Measurements from ENCODE around the gene ZNF883. TPM values are rescaled to one million over a fixed set of nuclear protein-coding genes. Genes with fewer than 3 reads are reported as not detected.

Gene ZNF883
- total RNA-seq, 6 donors from 2014 or later, result 0.26 to 1.2 (median 0.69) TPM; not detected in 1

DNA sequence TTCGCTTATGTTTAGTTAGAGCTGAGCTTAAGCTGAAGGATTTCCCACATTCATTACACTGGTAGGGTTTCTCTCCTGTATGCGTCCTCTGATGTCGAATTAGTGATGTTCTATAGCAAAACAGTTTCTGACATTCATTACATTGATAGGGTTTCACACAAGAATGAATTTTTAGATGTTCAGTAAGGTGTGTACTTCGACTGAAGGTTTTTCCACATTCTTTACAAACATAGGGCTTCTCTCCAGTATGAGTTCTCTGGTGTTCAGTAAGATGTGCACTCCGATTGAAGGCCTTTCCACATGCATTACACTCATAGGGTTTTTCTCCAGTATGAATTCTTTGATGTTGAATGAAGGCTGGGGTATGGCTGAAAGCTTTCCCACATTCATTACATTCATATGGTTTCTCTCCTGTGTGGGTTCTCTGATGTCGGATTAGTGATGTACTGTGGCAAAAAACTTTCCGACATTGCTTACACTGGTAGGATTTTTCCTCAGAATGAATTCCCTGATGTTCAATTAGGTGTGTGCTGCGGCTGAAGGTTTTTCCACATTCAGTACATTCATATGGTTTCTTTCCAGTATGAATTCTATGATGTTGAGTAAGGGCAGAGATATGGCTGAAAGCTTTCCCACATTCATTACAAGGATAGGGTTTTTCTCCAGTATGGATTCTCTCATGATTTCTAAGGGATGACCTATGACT, 14.6 kb downstream of the ZNF883 start:
- H3K4me3 ChIP-seq, result no peak overlapping the region
- 92 to 97% methylated on average over 8 of the region's 8 CpGs for WGBS, 2 donors
- peaks cover 34 to 78% (median 70%) of the 10 kb centered on the region in 4 donors for H3K9me3 ChIP-seq

DNA sequence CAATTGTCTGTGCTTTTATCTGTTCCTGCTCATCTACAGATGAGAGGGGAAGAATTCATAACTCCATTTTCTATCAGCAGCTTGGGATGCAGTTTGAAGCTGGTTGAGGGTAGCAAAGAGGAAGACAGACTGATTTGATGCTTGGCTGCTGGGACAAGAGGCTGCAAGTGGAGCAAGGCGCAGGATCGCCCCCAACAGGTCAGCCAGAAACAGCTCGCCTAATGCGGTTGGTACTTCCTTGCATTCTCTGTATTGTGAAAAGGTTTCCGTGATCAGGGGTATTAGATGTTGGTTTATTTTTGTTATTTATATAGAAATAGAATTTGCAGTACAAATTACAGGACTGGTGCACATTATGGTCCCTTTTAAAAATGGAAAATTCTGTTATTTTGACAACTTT, 40.6 kb downstream of the ZNF883 start:
- ATAC-seq (ENCODE audit: low FRiP score in 2 of 2) (no peak), DNase-seq (no peak)
- Histone ChIP-seq H3K9me3 (peaks cover 0 to 10% (median 5%) of the 10 kb centered on the region in 4 donors), H3K4me1 (no peaks in the 10 kb centered on the region), H3K36me3 (no peaks in the 10 kb centered on the region), H3K4me3 (no peak overlapping the region), H3K27ac (no peak overlapping the region), H3K27me3 (no peaks in the 10 kb centered on the region)
- TF ChIP-seq, protein P1, sequence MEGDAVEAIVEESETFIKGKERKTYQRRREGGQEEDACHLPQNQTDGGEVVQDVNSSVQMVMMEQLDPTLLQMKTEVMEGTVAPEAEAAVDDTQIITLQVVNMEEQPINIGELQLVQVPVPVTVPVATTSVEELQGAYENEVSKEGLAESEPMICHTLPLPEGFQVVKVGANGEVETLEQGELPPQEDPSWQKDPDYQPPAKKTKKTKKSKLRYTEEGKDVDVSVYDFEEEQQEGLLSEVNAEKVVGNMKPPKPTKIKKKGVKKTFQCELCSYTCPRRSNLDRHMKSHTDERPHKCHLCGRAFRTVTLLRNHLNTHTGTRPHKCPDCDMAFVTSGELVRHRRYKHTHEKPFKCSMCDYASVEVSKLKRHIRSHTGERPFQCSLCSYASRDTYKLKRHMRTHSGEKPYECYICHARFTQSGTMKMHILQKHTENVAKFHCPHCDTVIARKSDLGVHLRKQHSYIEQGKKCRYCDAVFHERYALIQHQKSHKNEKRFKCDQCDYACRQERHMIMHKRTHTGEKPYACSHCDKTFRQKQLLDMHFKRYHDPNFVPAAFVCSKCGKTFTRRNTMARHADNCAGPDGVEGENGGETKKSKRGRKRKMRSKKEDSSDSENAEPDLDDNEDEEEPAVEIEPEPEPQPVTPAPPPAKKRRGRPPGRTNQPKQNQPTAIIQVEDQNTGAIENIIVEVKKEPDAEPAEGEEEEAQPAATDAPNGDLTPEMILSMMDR (IDR thresholded peaks at IDR 0.05), result no peak
- TF ChIP-seq POLR2A (IDR thresholded peaks at IDR 0.05) (no peak), POLR2AphosphoS5 (IDR thresholded peaks at IDR 0.05) (no peak), EP300 (IDR thresholded peaks at IDR 0.05) (no peak)
- WGBS, 2 donors, result 38 to 40% methylated on average over 5 of the region's 5 CpGs

More for the DNA sequence above, 14.6 kb downstream of the ZNF883 start:
- no peak for DNase-seq
- ATAC-seq (ENCODE audit: low FRiP score in 2 of 2), result no peak
- Histone ChIP-seq H3K36me3 (no peaks in the 10 kb centered on the region), H3K27ac (no peak overlapping the region), H3K27me3 (no peaks in the 10 kb centered on the region), H3K4me1 (no peaks in the 10 kb centered on the region)
- TF ChIP-seq EP300 (IDR thresholded peaks at IDR 0.05) (no peak), POLR2AphosphoS5 (IDR thresholded peaks at IDR 0.05) (no peak), POLR2A (IDR thresholded peaks at IDR 0.05) (no peak)
- TF ChIP-seq, protein P1 (IDR thresholded peaks at IDR 0.05), result no peak

DNA sequence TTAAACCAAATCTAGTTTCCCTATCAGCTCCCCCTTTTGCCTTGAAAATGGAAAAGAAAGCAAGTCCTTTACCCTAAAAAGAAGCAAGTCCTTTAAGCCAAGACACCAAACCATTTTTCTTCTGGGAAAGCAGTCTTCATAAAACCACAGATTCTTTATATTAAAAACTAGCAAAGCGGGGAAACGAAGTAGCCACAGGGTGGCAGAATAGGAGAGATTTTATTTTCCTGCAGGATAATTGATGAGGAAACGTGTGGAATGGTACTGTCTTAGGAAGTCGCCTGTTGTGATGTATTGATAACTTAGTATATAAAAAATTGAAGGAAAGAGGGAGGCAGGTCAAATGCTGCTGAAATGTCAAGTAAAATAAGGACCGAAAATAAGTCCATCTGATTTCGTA, 41.1 kb downstream of the ZNF883 start:
- no peaks in the 10 kb centered on the region for H3K27me3 ChIP-seq
- ATAC-seq (ENCODE audit: low FRiP score in 2 of 2) (no peak), DNase-seq (no peak)
- 59 to 71% methylated on average over 6 of the region's 6 CpGs for WGBS, 2 donors
- H3K27ac ChIP-seq, result no peak overlapping the region
- no peak overlapping the region for H3K4me3 ChIP-seq
- H3K4me1 ChIP-seq, result no peaks in the 10 kb centered on the region
- TF ChIP-seq POLR2AphosphoS5 (IDR thresholded peaks at IDR 0.05) (no peak), POLR2A (IDR thresholded peaks at IDR 0.05) (no peak), EP300 (IDR thresholded peaks at IDR 0.05) (no peak)
- TF ChIP-seq, protein P1 (IDR thresholded peaks at IDR 0.05), result no peak
- H3K36me3 ChIP-seq, result no peaks in the 10 kb centered on the region
- H3K9me3 ChIP-seq, result peaks cover 0 to 10% (median 3%) of the 10 kb centered on the region in 4 donors

DNA sequence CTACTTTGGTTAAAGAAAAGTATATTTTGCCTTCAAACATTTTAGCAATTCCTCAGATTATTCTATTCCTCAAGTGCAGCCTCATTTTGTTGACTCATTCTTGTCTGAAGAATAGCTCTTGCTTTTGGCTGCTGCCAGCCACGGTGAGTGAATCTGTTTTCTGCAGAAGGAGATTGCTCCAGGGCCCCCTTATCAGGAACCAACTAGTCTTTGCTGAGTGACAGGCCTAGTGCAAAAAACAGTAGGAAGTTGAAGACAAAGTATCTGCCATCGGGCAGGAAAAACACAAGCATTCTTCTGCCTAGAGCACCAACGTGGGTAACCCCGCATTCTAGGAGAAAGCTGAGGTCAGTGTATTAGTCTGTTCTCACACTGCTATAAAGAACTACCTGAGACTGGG, 42.3 kb downstream of the ZNF883 start:
- no peak for ATAC-seq (ENCODE audit: low FRiP score in 2 of 2)
- TF ChIP-seq EP300 (IDR thresholded peaks at IDR 0.05), result no peak
- TF ChIP-seq, protein P1 (IDR thresholded peaks at IDR 0.05), result no peak
- TF ChIP-seq POLR2AphosphoS5 (IDR thresholded peaks at IDR 0.05), result no peak
- no peak for TF ChIP-seq POLR2A (IDR thresholded peaks at IDR 0.05)
- DNase-seq, result no peak
- 19 to 25% methylated on average over 4 of the region's 4 CpGs for WGBS, 2 donors
- Histone ChIP-seq H3K36me3 (no peaks in the 10 kb centered on the region), H3K4me3 (no peak overlapping the region), H3K4me1 (no peaks in the 10 kb centered on the region), H3K9me3 (peaks cover 0 to 6% (median 2%) of the 10 kb centered on the region in 4 donors), H3K27ac (no peak overlapping the region), H3K27me3 (no peaks in the 10 kb centered on the region)

DNA sequence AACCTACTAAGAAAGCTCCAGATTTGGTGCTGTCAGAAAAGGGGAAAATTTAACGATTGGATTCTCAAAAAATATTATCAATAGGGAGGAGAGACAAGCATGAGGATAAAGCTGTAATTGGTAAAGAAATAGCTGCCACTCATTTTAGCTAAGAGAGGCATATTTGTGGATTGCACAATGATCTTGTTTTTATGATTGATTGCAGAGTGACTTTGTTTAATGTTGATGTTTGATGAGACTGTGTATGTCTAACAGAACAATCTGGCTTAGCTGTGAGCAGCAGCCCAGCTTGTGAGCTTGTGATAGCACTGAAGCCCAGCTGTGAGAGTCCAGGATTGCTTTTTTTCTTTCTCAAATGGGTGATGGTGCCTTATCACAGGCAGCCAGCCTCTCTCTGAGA, 56.4 kb downstream of the ZNF883 start:
- DNase-seq (no peak), ATAC-seq (ENCODE audit: low FRiP score in 2 of 2) (no peak)
- TF ChIP-seq POLR2AphosphoS5 (IDR thresholded peaks at IDR 0.05) (no peak), POLR2A (IDR thresholded peaks at IDR 0.05) (no peak), EP300 (IDR thresholded peaks at IDR 0.05) (no peak)
- TF ChIP-seq, protein P1 (IDR thresholded peaks at IDR 0.05), result no peak
- Histone ChIP-seq H3K4me1 (no peaks in the 10 kb centered on the region), H3K27me3 (no peaks in the 10 kb centered on the region), H3K9me3 (no peaks in the 10 kb centered on the region), H3K36me3 (no peaks in the 10 kb centered on the region), H3K27ac (no peak overlapping the region), H3K4me3 (no peak overlapping the region)
- 68 to 75% methylated on average over 1 of the region's 1 CpG for WGBS, 2 donors
